ENCODE data around the gene CAMK4.

GRCh38 chr5:111295649-111296048 is 71.5 kb downstream of the CAMK4 start:
- TF ChIP-seq CTCF (IDR thresholded peaks at IDR 0.05) = no peak
- TF ChIP-seq POLR2A (IDR thresholded peaks at IDR 0.05) = no peak

All from tibial nerve (tissue), 3 donors.